ENCODE data around the gene VWA8. TPM values are rescaled to one million over a fixed set of nuclear protein-coding genes. Genes with fewer than 3 reads are reported as not detected.

Gene VWA8
- total RNA-seq, 4 donors from 2014 or later = 27.1 to 39.7 (median 30.4) TPM

DNA sequence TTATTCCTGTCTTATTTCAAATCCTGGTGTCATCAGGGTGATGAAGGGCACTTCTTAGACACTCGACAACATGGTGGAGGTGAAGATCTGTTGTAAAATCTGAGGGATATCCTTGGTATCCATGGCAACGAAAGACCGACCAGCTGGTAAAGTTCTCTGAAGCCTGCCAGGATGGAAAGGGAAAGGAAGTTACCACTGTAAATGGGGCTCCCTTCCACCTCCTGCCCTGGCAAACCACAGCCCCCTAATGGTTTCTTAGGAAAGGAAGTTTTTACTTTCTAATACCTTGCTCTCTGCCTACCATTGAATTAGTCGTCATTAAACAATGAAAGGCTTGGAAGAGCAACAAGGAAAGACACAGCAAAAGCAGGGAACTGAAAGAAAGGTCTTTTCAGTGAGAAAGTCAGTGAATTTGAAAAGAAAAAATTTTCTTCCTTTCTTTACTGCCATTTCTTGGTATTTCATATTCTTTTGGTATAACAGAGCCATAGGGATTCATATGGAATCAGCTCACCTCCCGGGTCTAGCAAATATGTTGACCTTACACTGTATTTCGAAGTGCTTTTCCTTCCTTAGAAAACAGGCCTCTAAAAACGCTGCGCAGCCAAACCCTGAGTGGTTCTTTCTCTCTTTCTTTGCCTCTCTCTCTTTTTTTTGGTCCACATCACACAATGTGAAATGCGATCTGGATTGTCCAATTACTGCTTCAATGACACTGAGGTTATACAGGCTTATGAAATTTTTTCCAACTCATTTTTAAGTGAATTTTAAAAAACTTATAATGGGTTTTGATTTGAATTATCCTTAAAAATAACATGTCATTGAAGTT, 392.6 kb downstream of the VWA8 start:
- WGBS, 2 donors = 77 to 83% methylated on average over 9 of the region's 9 CpGs

GRCh38 chr13:41567363-41567762, 393.5 kb downstream of the VWA8 start:
- H3K27me3 ChIP-seq = no peaks in the 10 kb centered on the region
- no peaks in the 10 kb centered on the region for H3K9me3 ChIP-seq
- no peak overlapping the region for H3K27ac ChIP-seq
- no peaks in the 10 kb centered on the region for H3K4me1 ChIP-seq
- TF ChIP-seq CTCF (IDR thresholded peaks at IDR 0.05) (no peak), POLR2A (IDR thresholded peaks at IDR 0.05) (no peak)
- intact Hi-C loops (cut with DNase I) = no loop called here
- DNase-seq = no peak
- no peak overlapping the region for H3K4me3 ChIP-seq (replicated peaks in 1 of 3)
- H3K36me3 ChIP-seq = no peaks in the 10 kb centered on the region
- 84 to 86% methylated on average over 2 of the region's 2 CpGs for WGBS, 2 donors

More for the DNA sequence above, 392.6 kb downstream of the VWA8 start:
- TF ChIP-seq CTCF (IDR thresholded peaks at IDR 0.05) (no peak), POLR2A (IDR thresholded peaks at IDR 0.05) (no peak)
- H3K27me3 ChIP-seq = no peaks in the 10 kb centered on the region
- H3K36me3 ChIP-seq = no peaks in the 10 kb centered on the region
- no peak overlapping the region for H3K27ac ChIP-seq
- no peaks in the 10 kb centered on the region for H3K4me1 ChIP-seq
- intact Hi-C loops (cut with DNase I) = no loop called here
- no peaks in the 10 kb centered on the region for H3K9me3 ChIP-seq
- DNase-seq = no peak
- H3K4me3 ChIP-seq (replicated peaks in 1 of 3) = no peak overlapping the region

DNA sequence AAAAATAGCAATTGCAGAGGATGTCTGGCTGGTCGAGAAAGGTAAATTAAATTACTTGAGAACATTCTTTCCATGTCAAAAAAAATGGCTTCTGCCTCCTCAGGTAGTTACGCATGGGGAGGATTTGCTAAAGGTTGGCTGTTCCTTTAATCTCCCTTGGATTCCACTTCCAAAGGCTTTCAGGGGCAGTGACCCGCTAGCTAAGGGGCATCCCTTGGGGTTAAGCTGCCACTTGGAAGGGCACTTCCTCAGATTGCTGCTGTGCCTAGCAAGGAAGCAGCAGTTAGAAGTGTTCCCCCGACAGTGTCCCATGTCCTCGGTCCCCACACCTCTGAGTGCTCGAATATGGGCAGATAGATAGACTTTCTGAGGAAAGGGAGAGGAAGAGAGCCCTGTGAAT, 395.1 kb downstream of the VWA8 start:
- Histone ChIP-seq H3K4me1 (peaks cover 0 to 9% of the 10 kb centered on the region in 2 donors), H3K9me3 (no peaks in the 10 kb centered on the region), H3K36me3 (no peaks in the 10 kb centered on the region), H3K4me3 (replicated peaks in 1 of 3) (no peak overlapping the region), H3K27ac (no peak overlapping the region), H3K27me3 (no peaks in the 10 kb centered on the region)
- no peak for DNase-seq
- 82% methylated on average over 6 of the region's 6 CpGs for WGBS, 2 donors
- no peak for TF ChIP-seq POLR2A (IDR thresholded peaks at IDR 0.05)
- no peak for TF ChIP-seq CTCF (IDR thresholded peaks at IDR 0.05)
- intact Hi-C loops (cut with DNase I) = no loop called here

- intact Hi-C loops (cut with DNase I) = no loop called here
- H3K27ac ChIP-seq = no peak overlapping the region
- no peaks in the 10 kb centered on the region for H3K9me3 ChIP-seq
- no peaks in the 10 kb centered on the region for H3K27me3 ChIP-seq
- no peak for TF ChIP-seq POLR2A (IDR thresholded peaks at IDR 0.05)
- TF ChIP-seq CTCF (IDR thresholded peaks at IDR 0.05) = no peak
- 36 to 42% methylated on average over 3 of the region's 3 CpGs for WGBS, 2 donors
- H3K4me3 ChIP-seq (replicated peaks in 1 of 3) = no peak overlapping the region
- no peaks in the 10 kb centered on the region for H3K36me3 ChIP-seq
- DNase-seq = no peak
- peaks cover 0 to 9% of the 10 kb centered on the region in 2 donors for H3K4me1 ChIP-seq
Observed at GRCh38 chr13:41565216-41565615, 395.7 kb downstream of the VWA8 start.

GRCh38 chr13:41563984-41564365, 396.9 kb downstream of the VWA8 start:
- intact Hi-C loops (cut with DNase I) = no loop called here
- H3K27me3 ChIP-seq = no peaks in the 10 kb centered on the region
- WGBS, 2 donors = 68 to 84% methylated on average over 2 of the region's 2 CpGs
- TF ChIP-seq POLR2A (IDR thresholded peaks at IDR 0.05) (no peak), CTCF (IDR thresholded peaks at IDR 0.05) (no peak)
- no peaks in the 10 kb centered on the region for H3K36me3 ChIP-seq
- H3K4me3 ChIP-seq (replicated peaks in 1 of 3) = no peak overlapping the region
- H3K9me3 ChIP-seq = no peaks in the 10 kb centered on the region
- H3K4me1 ChIP-seq = peaks cover 0 to 9% of the 10 kb centered on the region in 2 donors
- H3K27ac ChIP-seq = no peak overlapping the region
- no peak for DNase-seq

Data from thyroid gland (tissue), 4 donors.